GM18951 (cell line): ENCODE measurements around the gene HIVEP3.

Experiments
- POLR2A ChIP-seq: IDR thresholded peaks from 4 replicates; pipeline ENCODE4 v1.6.1; 2011; ENCODE audit warnings: mild to moderate bottlenecking; ENCODE audit not compliant: insufficient read length, insufficient read depth; ENCODE audit errors: extremely low read depth
- in situ Hi-C: fragments of 300-500 bp; cut with MboI; formaldehyde crosslinking; loops from one replicate; pipeline ENCODE4 v1.12.0; 2022; ENCODE audit warnings: low sequenced_read_pairs, mixed read lengths, inconsistent platforms; ENCODE audit not compliant: unreplicated experiment

Gene HIVEP3

GRCh38 chr1:41728403-41729202, 190.1 kb downstream of the HIVEP3 start:
- peak; percentile 22 for TF ChIP-seq POLR2A
- in situ Hi-C loops: no loop called here

- in situ Hi-C loops: no loop called here
- no peak for TF ChIP-seq POLR2A
These were observed 191.0 kb downstream of the HIVEP3 start for GRCh38 chr1:41727749-41728115.

GRCh38 chr1:41726899-41727748, 191.6 kb downstream of the HIVEP3 start:
- in situ Hi-C loops: no loop called here
- peak; percentile 43 for TF ChIP-seq POLR2A

GRCh38 chr1:41726292-41726691, 192.4 kb downstream of the HIVEP3 start:
- in situ Hi-C loops: no loop called here
- no peak for TF ChIP-seq POLR2A

- in situ Hi-C loops: no loop called here
- TF ChIP-seq POLR2A: no peak
These were observed 193.8 kb downstream of the HIVEP3 start for GRCh38 chr1:41724926-41725325.

GRCh38 chr1:41724248-41724647, 194.5 kb downstream of the HIVEP3 start:
- in situ Hi-C loops: no loop called here
- no peak for TF ChIP-seq POLR2A

GRCh38 chr1:41723786-41724185, 194.9 kb downstream of the HIVEP3 start:
- in situ Hi-C loops: no loop called here
- TF ChIP-seq POLR2A: no peak

- TF ChIP-seq POLR2A: no peak
- in situ Hi-C loops: no loop called here
These were observed 196.5 kb downstream of the HIVEP3 start for GRCh38 chr1:41722184-41722583.

GRCh38 chr1:41720861-41721410, 197.8 kb downstream of the HIVEP3 start:
- TF ChIP-seq POLR2A: no peak

GRCh38 chr1:41719590-41719989, 199.1 kb downstream of the HIVEP3 start:
- no peak for TF ChIP-seq POLR2A
- in situ Hi-C loops: no loop called here

More at GRCh38 chr1:41720861-41721410, 197.8 kb downstream of the HIVEP3 start:
- in situ Hi-C loops: no loop called here

GRCh38 chr1:41719128-41719527, 199.6 kb downstream of the HIVEP3 start:
- no peak for TF ChIP-seq POLR2A
- in situ Hi-C loops: no loop called here

GRCh38 chr1:41718497-41718896, 200.2 kb downstream of the HIVEP3 start:
- in situ Hi-C loops: no loop called here
- no peak for TF ChIP-seq POLR2A
